Endothelial cell of umbilical vein (primary cell): Measurements from ENCODE around the gene GNB1L. TPM values are rescaled to one million over a fixed set of nuclear protein-coding genes. Genes with fewer than 3 reads are reported as not detected.
A peak's percentile ranks its signal among the peaks of the same experiment; 100 is the strongest.

Experiments used
- BruUV-seq: library from RNA; stranded (reverse); fragments of 400-500 nt; replicated peaks from 2 replicates; lab custom pipeline; 2021; lab: Mats Ljungman, UMichigan
- CTCF ChIA-PET: fragments of 300-600, 350-600 bp; sonication (Branson Sonifier 250); formaldehyde crosslinking; loops from one replicate; lab custom pipeline; 2021; ENCODE audit warnings: antibody characterized with exemption, inconsistent platforms; lab: Charles Lee
- POLR2A ChIA-PET: fragments of 300-600, 350-600 bp; sonication (Branson Sonifier 250); formaldehyde crosslinking; loops from one replicate; lab custom pipeline; 2021; ENCODE audit warnings: antibody characterized with exemption, inconsistent platforms; lab: Charles Lee
- DNase-seq: peaks from one replicate; pipeline ENCODE4 v3.0.0-alpha.2; 2011; ENCODE audit warnings: low read depth, low spot score
- FAIRE-seq: peaks from 2 replicates; lab custom pipeline; 2011; peaks lifted over from hg19 to GRCh38; lab: Jason Lieb, UNC
- H2AFZ ChIP-seq: 2 replicates; pipeline ENCODE4 v1.6.0; 2012; ENCODE audit warnings: low read depth, low read length, control low read depth, inconsistent platforms
- H3K27ac ChIP-seq: 2 replicates; pipeline ENCODE4 v1.5.1; 2011; ENCODE audit warnings: low read depth, mild to moderate bottlenecking, control low read depth, low read length, moderate library complexity; ENCODE audit not compliant: insufficient read depth
- H3K27me3 ChIP-seq, 2 experiments: 2 replicates each; pipeline versions ENCODE4 v1.6.0 to v1.6.1; 2011; ENCODE audit warnings: low read length in 2 of 2, mixed read lengths in 1 of 2; ENCODE audit not compliant: control insufficient read depth in 2 of 2, insufficient read depth in 2 of 2
- H3K36me3 ChIP-seq, 2 experiments: 2 replicates in 1 of 2; 3 replicates in 1 of 2; pipeline ENCODE4 v1.5.1; 2011; ENCODE audit warnings: low read length in 2 of 2, mild to moderate bottlenecking in 1 of 2, moderate library complexity in 1 of 2; ENCODE audit not compliant: control insufficient read depth in 2 of 2, insufficient read depth in 2 of 2; ENCODE audit errors: extremely low read depth in 1 of 2
- H3K4me1 ChIP-seq: 3 replicates; pipeline ENCODE4 v1.5.1; 2011; ENCODE audit warnings: mild to moderate bottlenecking, low read length; ENCODE audit not compliant: control insufficient read depth, insufficient read depth; ENCODE audit errors: extremely low read depth
- H3K4me2 ChIP-seq: 2 replicates; pipeline ENCODE4 v1.6.1; 2011; ENCODE audit warnings: low read length, control low read depth, mixed read lengths; ENCODE audit not compliant: insufficient read depth
- H3K4me3 ChIP-seq, 3 experiments: fragments of 200-600 bp in 1 of 3; sonication (generic), shearing (Covaris generic) in 1 of 3; replicated peaks in 1 of 3; 2 replicates each; pipeline ENCODE4 v1.5.1; 2011 to 2016; ENCODE audit warnings: control low read depth in 3 of 3, low read length in 3 of 3, mild to moderate bottlenecking in 2 of 3, inconsistent platforms in 1 of 3, low read depth in 1 of 3, moderate library complexity in 1 of 3; ENCODE audit not compliant: insufficient read depth in 1 of 3
- H3K79me2 ChIP-seq: 2 replicates; pipeline ENCODE4 v1.6.0; 2012; ENCODE audit warnings: low read length, inconsistent platforms; ENCODE audit not compliant: control insufficient read depth, insufficient read depth
- H3K9ac ChIP-seq: replicated peaks from 2 replicates; pipeline ENCODE3; 2011; ENCODE audit warnings: low read length, control low read depth; ENCODE audit not compliant: insufficient read depth; ENCODE audit errors: extremely low read depth
- H3K9me1 ChIP-seq: replicated peaks from 3 replicates; pipeline ENCODE4 v1.6.0; 2011; ENCODE audit warnings: mild to moderate bottlenecking, low read length; ENCODE audit not compliant: control insufficient read depth, insufficient read depth; ENCODE audit errors: extremely low read depth
- H3K9me3 ChIP-seq: replicated peaks from 2 replicates; pipeline ENCODE4 v1.5.1; 2012; ENCODE audit warnings: low read length, inconsistent platforms; ENCODE audit not compliant: control insufficient read depth, insufficient read depth
- H4K20me1 ChIP-seq: replicated peaks from 2 replicates; pipeline ENCODE3; 2011; ENCODE audit warnings: mild to moderate bottlenecking, low read length; ENCODE audit not compliant: control insufficient read depth, insufficient read depth; ENCODE audit errors: extremely low read depth
- CTCF ChIP-seq, 2 donors: IDR thresholded peaks; 1 replicate in 1 of 2; 2 replicates in 1 of 2; pipeline ENCODE4 v1.5.1; 2011; ENCODE audit warnings: low read length in 2 of 2, mild to moderate bottlenecking in 2 of 2, moderate library complexity in 2 of 2, control low read depth in 1 of 2, inconsistent platforms in 1 of 2, low read depth in 1 of 2; ENCODE audit not compliant: insufficient read depth in 1 of 2; ENCODE audit errors: extremely low read depth in 1 of 2
- EZH2 ChIP-seq: IDR thresholded peaks from 2 replicates; pipeline ENCODE4 v1.6.1; 2012; ENCODE audit warnings: borderline replicate concordance, low read depth, mild to moderate bottlenecking, moderate library complexity, low read length, inconsistent platforms; ENCODE audit not compliant: severe bottlenecking
- FOS ChIP-seq: IDR thresholded peaks from 2 replicates; pipeline ENCODE4 v1.6.1; 2011; ENCODE audit warnings: mild to moderate bottlenecking, low read length, moderate library complexity, borderline replicate concordance; ENCODE audit not compliant: insufficient read depth
- GATA2 ChIP-seq: IDR thresholded peaks from 2 replicates; pipeline ENCODE4 v1.7.0; 2011; ENCODE audit warnings: low read depth, mild to moderate bottlenecking, moderate library complexity, mixed read lengths, low read length; ENCODE audit not compliant: insufficient read length, insufficient read depth
- JUN ChIP-seq: IDR thresholded peaks from 2 replicates; pipeline ENCODE4 v1.6.1; 2011; ENCODE audit warnings: borderline replicate concordance, low read depth; ENCODE audit not compliant: insufficient read length, insufficient read depth
- MAX ChIP-seq: IDR thresholded peaks from 2 replicates; pipeline ENCODE4 v1.6.1; 2011; ENCODE audit not compliant: insufficient read depth, insufficient read length
- MYC ChIP-seq: IDR thresholded peaks from one replicate; pipeline ENCODE4 v1.6.1; 2011; ENCODE audit warnings: mild to moderate bottlenecking, low read depth, low read length
- POLR2A ChIP-seq: IDR thresholded peaks from 2 replicates; pipeline ENCODE4 v1.6.1; 2012; ENCODE audit warnings: low read depth, mild to moderate bottlenecking, control low read depth, low read length
- POLR2AphosphoS5 ChIP-seq: IDR thresholded peaks from 2 replicates; pipeline ENCODE4 v1.6.1; 2012; ENCODE audit warnings: low read depth, mild to moderate bottlenecking, control low read depth, low read length, moderate library complexity; ENCODE audit not compliant: insufficient read depth
- dilution Hi-C: fragments of 300-500 bp; cut with MboI; formaldehyde crosslinking; loops from one replicate; pipeline ENCODE4 v1.15.0; 2019; ENCODE audit warnings: low sequenced_read_pairs; ENCODE audit not compliant: extremely low pct_ligation_motif_present
- intact Hi-C: fragments of 100-400 bp; cut with micrococcal nuclease; formaldehyde crosslinking; loops from one replicate; pipeline ENCODE4 v1.10.0; 2022
- polyA plus RNA-seq, 4 experiments: library from polyadenylated mRNA; depleted of rRNA in 3 of 4; stranded (reverse) in 3 of 4; unstranded in 1 of 4; fragments of >200 nt; gene quantifications; 2 replicates each; pipeline versions ENCODE4 v1.2.1 to v1.2.3, GENCODE V29; 2011 to 2012; ENCODE audit warnings: missing spikeins in 1 of 4
- total RNA-seq: library from RNA; stranded (reverse); gene quantifications from 2 replicates; pipeline ENCODE4 v1.2.3, GENCODE V29; 2021

The GNB1L gene
- total and polyA plus RNA-seq, 2 donors (not counting 3 experiments of a cell fraction or from before 2014, with no cell fraction given): 5.4 to 5.9 TPM

- Histone ChIP-seq H3K79me2 (peaks cover 52% of the 10 kb centered on the region), H3K9ac (peak overlapping the region; percentile 70), H3K27ac (peak overlapping the region; percentile 42), H3K9me1 (no peaks in the 10 kb centered on the region), H3K9me3 (no peaks in the 10 kb centered on the region), H3K4me2 (peak overlapping the region; percentile 89), H3K36me3 (peaks cover 15 to 25% of the 10 kb centered on the region in 2 experiments), H3K4me3 (peak overlapping the region; percentile 78 to 97 (median 88)), H3K27me3 (no peaks in the 10 kb centered on the region), H2AFZ (peak overlapping the region; percentile 23), H4K20me1 (no peaks in the 10 kb centered on the region), H3K4me1 (peaks cover 32% of the 10 kb centered on the region)
- intact Hi-C loops: loop anchor here (1.0 to 5.0 kb wide), 5 partner anchors 10 to 123 kb away; no protein-coding TSS in a partner anchor
- TSS peak; percentile 37 for BruUV-seq
- FAIRE-seq (peak; percentile 47), DNase-seq (no peak)
- ChIA-PET POLR2A (interaction anchor here (0.9 to 1.3 kb wide), 3 partner anchors 11 to 36 kb away, joined by 3 to 4 read pairs (median 3); no protein-coding TSS in a partner anchor), CTCF (interaction anchor here (0.7 to 2.3 kb wide), 9 partner anchors 10 to 130 kb away, joined by 3 to 12 read pairs (median 4); partner anchors contain the start of gene GP1BB)
- dilution Hi-C loops: no loop called here
- TF ChIP-seq FOS (no peak), GATA2 (no peak), CTCF (IDR thresholded peaks at IDR 0.05; ENCODE audit: extremely low read depth in 1 of 2, insufficient read depth in 1 of 2, low read depth in 1 of 2, low read length in 2 of 2) (no peak), POLR2AphosphoS5 (no peak), MAX (no peak), MYC (no peak), JUN (no peak), POLR2A (no peak), EZH2 (no peak)
These were observed 546 bp downstream of the GNB1L start for GRCh38 chr22:19853879-19854777.
